SK-N-SH treated with all-trans-retinoic acid at 6 μM for 48 hours (cell line): Measurements from ENCODE around the gene TMPRSS15.

ENCODE experiments used
- ATAC-seq: fragments of 200-7000 bp; cut with Tn5 transposase; 3 replicates; pipeline ENCODE4 v1.9.1; 2020; ENCODE audit warnings: mild to moderate bottlenecking, moderate library complexity
- ARNTL ChIP-seq: fragments of 450-650 bp; formaldehyde crosslinking; IDR thresholded peaks from 2 replicates; pipeline ENCODE4 v1.5.0; 2020; ENCODE audit warnings: low read depth, mild to moderate bottlenecking, moderate library complexity, borderline replicate concordance
- CSDC2 ChIP-seq: fragments of 250-450 bp; sonication (Bioruptor Pico); IDR thresholded peaks from 2 replicates; pipeline ENCODE4 v1.5.0; 2020; ENCODE audit warnings: mild to moderate bottlenecking, moderate library complexity
- GLIS3 ChIP-seq: fragments of 250-450 bp; sonication (Bioruptor Pico); IDR thresholded peaks from 2 replicates; pipeline ENCODE4 v1.5.0; 2020; ENCODE audit warnings: mild to moderate bottlenecking, moderate library complexity
- ISL1 ChIP-seq: fragments of 250-450 bp; sonication (Bioruptor Pico); IDR thresholded peaks from 2 replicates; pipeline ENCODE4 v2.1.2; 2022; ENCODE audit warnings: mild to moderate bottlenecking, moderate library complexity
- OSR1 ChIP-seq: fragments of 250-450 bp; sonication (Bioruptor Pico); IDR thresholded peaks from 2 replicates; pipeline ENCODE4 v1.8.0; 2022; ENCODE audit warnings: moderate library complexity, mild to moderate bottlenecking, inconsistent platforms
- PPARA ChIP-seq: fragments of 250-450 bp; sonication (Bioruptor Pico); IDR thresholded peaks from 2 replicates; pipeline ENCODE4 v1.5.0; 2020; ENCODE audit warnings: mild to moderate bottlenecking, borderline replicate concordance
- RARB ChIP-seq: fragments of 250-450 bp; sonication (Bioruptor Pico); IDR thresholded peaks from 2 replicates; pipeline ENCODE4 v1.8.0; 2021; ENCODE audit warnings: mild to moderate bottlenecking, moderate library complexity
- SNAI2 ChIP-seq: fragments of 250-450 bp; sonication (Bioruptor Pico); IDR thresholded peaks from 2 replicates; pipeline ENCODE4 v1.5.0; 2020; ENCODE audit warnings: mild to moderate bottlenecking, moderate library complexity
- TCF4 ChIP-seq: fragments of 250-450 bp; sonication (Bioruptor Pico); IDR thresholded peaks from 2 replicates; pipeline ENCODE4 v1.8.0; 2021; ENCODE audit warnings: mild to moderate bottlenecking, moderate library complexity, borderline replicate concordance
- TOX ChIP-seq: fragments of 250-450 bp; sonication (Bioruptor Pico); IDR thresholded peaks from 2 replicates; pipeline ENCODE4 v1.8.0; 2021; ENCODE audit warnings: mild to moderate bottlenecking, moderate library complexity, borderline replicate concordance
- ZC3H10 ChIP-seq: fragments of 250-450 bp; sonication (Bioruptor Pico); IDR thresholded peaks from 2 replicates; pipeline ENCODE4 v1.5.1; 2021; ENCODE audit warnings: mild to moderate bottlenecking, moderate library complexity
- ZFP3 ChIP-seq: fragments of 250-450 bp; sonication (Bioruptor Pico); IDR thresholded peaks from 2 replicates; pipeline ENCODE4 v1.5.0; 2020; ENCODE audit warnings: mild to moderate bottlenecking, moderate library complexity
- ZFP30 ChIP-seq: fragments of 450-650 bp; formaldehyde crosslinking; IDR thresholded peaks from 2 replicates; pipeline ENCODE4 v1.5.0; 2022; ENCODE audit warnings: mild to moderate bottlenecking, moderate library complexity
- ZNF565 ChIP-seq: fragments of 450-650 bp; formaldehyde crosslinking; conservative IDR thresholded peaks from 2 replicates; pipeline ENCODE4 v1.5.0; 2020; ENCODE audit warnings: low read depth, mild to moderate bottlenecking, moderate library complexity
- ZNF70 ChIP-seq: fragments of 450-650 bp; formaldehyde crosslinking; IDR thresholded peaks from 2 replicates; pipeline ENCODE4 v1.5.0; 2020; ENCODE audit warnings: mild to moderate bottlenecking, moderate library complexity
- ZNF8 ChIP-seq: fragments of 450-650 bp; formaldehyde crosslinking; IDR thresholded peaks from 2 replicates; pipeline ENCODE4 v1.5.0; 2020; ENCODE audit warnings: mild to moderate bottlenecking, moderate library complexity
- TF ChIP-seq, protein P1 (sequence below): fragments of 250-450 bp; sonication (Bioruptor Pico); IDR thresholded peaks from 2 replicates; pipeline ENCODE4 v1.5.1; 2020; ENCODE audit warnings: low read depth, mild to moderate bottlenecking, moderate library complexity
- TF ChIP-seq, protein P2 (sequence below): fragments of 250-450 bp; sonication (Bioruptor Pico); IDR thresholded peaks from 2 replicates; pipeline ENCODE4 v1.5.0; 2020; ENCODE audit warnings: mild to moderate bottlenecking, moderate library complexity
- TF ChIP-seq, protein P3 (sequence below): fragments of 250-450 bp; sonication (Bioruptor Pico); IDR thresholded peaks from 2 replicates; pipeline ENCODE4 v1.5.1; 2021; ENCODE audit warnings: mild to moderate bottlenecking, moderate library complexity

Gene TMPRSS15

GRCh38 chr21:18228060-18228739 is 175.4 kb downstream of the TMPRSS15 start:
- ATAC-seq: no peak
- no peak for TF ChIP-seq OSR1
- no peak for TF ChIP-seq RARB (CRISPR knock-in tag)
- no peak for TF ChIP-seq SNAI2
- TF ChIP-seq ZFP3 (CRISPR knock-in tag): no peak
- TF ChIP-seq, all 23 proteins: peak for 0

- ATAC-seq: no peak
- TF ChIP-seq ZNF70 (CRISPR knock-in tag) (no peak), ZC3H10 (CRISPR knock-in tag) (no peak), SNAI2 (no peak), GLIS3 (CRISPR knock-in tag) (no peak), ZFP30 (no peak), ZFP3 (CRISPR knock-in tag) (no peak), TOX (no peak), CSDC2 (CRISPR knock-in tag) (no peak), TCF4 (CRISPR knock-in tag) (no peak), ISL1 (no peak), ZNF8 (CRISPR knock-in tag) (no peak), ARNTL (no peak)
- TF ChIP-seq, protein P1, sequence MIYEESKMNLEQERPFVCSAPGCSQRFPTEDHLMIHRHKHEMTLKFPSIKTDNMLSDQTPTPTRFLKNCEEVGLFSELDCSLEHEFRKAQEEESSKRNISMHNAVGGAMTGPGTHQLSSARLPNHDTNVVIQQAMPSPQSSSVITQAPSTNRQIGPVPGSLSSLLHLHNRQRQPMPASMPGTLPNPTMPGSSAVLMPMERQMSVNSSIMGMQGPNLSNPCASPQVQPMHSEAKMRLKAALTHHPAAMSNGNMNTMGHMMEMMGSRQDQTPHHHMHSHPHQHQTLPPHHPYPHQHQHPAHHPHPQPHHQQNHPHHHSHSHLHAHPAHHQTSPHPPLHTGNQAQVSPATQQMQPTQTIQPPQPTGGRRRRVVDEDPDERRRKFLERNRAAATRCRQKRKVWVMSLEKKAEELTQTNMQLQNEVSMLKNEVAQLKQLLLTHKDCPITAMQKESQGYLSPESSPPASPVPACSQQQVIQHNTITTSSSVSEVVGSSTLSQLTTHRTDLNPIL: no peak
- TF ChIP-seq, protein P2, sequence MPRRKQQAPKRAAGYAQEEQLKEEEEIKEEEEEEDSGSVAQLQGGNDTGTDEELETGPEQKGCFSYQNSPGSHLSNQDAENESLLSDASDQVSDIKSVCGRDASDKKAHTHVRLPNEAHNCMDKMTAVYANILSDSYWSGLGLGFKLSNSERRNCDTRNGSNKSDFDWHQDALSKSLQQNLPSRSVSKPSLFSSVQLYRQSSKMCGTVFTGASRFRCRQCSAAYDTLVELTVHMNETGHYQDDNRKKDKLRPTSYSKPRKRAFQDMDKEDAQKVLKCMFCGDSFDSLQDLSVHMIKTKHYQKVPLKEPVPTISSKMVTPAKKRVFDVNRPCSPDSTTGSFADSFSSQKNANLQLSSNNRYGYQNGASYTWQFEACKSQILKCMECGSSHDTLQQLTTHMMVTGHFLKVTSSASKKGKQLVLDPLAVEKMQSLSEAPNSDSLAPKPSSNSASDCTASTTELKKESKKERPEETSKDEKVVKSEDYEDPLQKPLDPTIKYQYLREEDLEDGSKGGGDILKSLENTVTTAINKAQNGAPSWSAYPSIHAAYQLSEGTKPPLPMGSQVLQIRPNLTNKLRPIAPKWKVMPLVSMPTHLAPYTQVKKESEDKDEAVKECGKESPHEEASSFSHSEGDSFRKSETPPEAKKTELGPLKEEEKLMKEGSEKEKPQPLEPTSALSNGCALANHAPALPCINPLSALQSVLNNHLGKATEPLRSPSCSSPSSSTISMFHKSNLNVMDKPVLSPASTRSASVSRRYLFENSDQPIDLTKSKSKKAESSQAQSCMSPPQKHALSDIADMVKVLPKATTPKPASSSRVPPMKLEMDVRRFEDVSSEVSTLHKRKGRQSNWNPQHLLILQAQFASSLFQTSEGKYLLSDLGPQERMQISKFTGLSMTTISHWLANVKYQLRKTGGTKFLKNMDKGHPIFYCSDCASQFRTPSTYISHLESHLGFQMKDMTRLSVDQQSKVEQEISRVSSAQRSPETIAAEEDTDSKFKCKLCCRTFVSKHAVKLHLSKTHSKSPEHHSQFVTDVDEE (CRISPR knock-in tag): no peak
- TF ChIP-seq, protein P3, sequence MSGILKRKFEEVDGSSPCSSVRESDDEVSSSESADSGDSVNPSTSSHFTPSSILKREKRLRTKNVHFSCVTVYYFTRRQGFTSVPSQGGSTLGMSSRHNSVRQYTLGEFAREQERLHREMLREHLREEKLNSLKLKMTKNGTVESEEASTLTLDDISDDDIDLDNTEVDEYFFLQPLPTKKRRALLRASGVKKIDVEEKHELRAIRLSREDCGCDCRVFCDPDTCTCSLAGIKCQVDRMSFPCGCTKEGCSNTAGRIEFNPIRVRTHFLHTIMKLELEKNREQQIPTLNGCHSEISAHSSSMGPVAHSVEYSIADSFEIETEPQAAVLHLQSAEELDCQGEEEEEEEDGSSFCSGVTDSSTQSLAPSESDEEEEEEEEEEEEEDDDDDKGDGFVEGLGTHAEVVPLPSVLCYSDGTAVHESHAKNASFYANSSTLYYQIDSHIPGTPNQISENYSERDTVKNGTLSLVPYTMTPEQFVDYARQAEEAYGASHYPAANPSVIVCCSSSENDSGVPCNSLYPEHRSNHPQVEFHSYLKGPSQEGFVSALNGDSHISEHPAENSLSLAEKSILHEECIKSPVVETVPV (CRISPR knock-in tag): no peak
Observed at GRCh38 chr21:18222346-18222745, 181.2 kb downstream of the TMPRSS15 start.

- ATAC-seq: no peak
- TF ChIP-seq CSDC2 (CRISPR knock-in tag) (no peak), ZC3H10 (CRISPR knock-in tag) (no peak), PPARA (no peak), ARNTL (no peak), RARB (CRISPR knock-in tag) (no peak), ZFP30 (no peak), ZNF565 (CRISPR knock-in tag) (no peak), TOX (no peak)
- TF ChIP-seq, protein P1: no peak
- TF ChIP-seq, protein P3 (CRISPR knock-in tag): no peak
- TF ChIP-seq, all 23 proteins: peak for 0
Observed at GRCh38 chr21:18220498-18220897, 183.1 kb downstream of the TMPRSS15 start.
